Activated T-helper 1 cell treated with anti-CD3 and anti-CD28 coated beads, Interleukin-2, amount 50 U/mL, for 16 hours (primary cell): Measurements from ENCODE around the gene HEATR5A.
"Not testable (repeated sequence)": the region's sequence is repeated elsewhere in the genome, so short reads cannot be mapped to it uniquely, and the experiment has no call there.

Source experiments
- DNase-seq, 2 donors: peaks; one replicate each; pipeline ENCODE4 v3.0.0-alpha.2; 2020; ENCODE audit warnings: low read depth in 1 of 2, low spot score in 1 of 2

HEATR5A gene

DNA sequence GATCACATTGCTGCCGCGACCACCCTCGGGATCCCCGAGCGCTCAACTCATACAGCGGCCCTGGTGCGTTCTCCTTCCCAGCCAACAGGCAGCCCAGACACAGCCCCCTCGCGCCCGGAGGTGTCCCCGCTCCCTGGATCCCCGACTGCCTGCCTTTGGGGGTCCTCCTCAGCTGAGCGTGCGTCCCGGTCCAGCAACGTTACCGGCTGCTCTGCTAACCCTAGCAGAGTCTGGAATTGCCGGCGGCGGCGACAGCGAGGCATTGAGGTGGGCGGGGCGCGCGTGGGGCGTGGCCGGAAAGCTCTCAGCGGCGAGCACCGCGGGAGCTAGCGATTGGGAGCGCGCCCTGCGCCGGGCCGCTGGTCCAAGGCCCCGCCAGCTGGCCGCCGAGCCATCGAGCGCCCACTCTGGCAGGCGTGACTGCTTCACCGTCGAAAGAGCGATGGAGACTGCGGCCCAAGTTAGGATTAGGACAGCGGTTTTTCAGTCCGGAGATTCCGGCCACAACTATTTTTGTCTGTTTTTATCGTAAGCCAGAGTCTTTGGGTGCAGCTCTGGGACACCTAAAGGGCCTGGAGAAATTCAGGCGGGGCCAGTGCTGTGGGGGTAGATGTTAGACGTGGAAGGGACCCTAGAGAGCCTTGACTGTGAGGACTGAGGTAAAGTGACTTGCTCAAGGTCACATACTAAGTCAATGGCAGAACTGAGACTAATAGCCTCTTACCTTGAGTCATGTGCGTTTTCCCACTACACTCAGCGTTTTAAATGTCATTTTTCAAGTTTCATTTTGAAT, at the start of gene HEATR5A:
Gene HEATR5A, minus strand, starts transcription at position 232 of the 793 bp plus-strand sequence. CDS start 17,575 bp downstream, outside the sequence.
- peak; percentile 87 to 91 for DNase-seq

DNA sequence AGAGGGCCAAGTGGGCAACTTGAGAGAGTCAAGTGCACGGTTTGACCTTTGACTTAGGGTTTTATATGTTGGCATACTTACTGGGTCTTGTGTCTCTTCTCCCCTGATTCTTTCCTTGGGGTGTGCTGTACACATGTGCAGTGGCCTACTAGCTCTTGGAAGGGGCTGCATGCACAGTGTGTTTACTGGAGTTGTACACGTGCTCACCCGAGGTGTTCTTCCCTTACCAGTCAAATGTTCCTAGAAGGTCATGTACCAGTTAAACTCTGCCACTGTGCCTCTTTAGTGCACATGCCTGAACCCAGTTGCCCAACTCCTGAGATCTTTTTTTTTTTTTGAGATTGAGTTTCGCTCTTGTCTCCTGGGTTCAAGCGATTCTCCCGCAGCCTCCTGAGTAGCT, 46.2 kb upstream of the HEATR5A start:
- DNase-seq, result no peak

GRCh38 chr14:31465111-31465510, 44.8 kb upstream of the HEATR5A start:
- no peak for DNase-seq

DNA sequence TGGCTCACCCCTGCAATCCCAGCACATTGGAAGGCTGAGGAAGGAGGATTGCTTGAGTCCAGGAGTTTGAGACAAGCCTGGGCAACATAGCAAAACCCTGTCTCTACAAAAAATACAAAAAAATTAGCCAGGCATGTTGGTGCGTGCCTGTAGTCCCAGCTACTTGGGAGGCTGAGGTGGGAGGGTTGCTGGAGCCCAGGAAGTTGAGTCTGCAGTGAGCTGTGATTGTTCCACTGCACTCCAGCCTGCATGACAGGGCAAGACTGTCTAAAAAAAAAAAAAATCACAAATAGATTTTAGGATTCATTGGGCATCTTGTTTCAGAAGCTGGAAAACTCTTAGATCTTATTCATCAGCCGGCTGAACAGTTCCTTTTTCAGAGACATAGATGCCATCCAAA, 42.1 kb upstream of the HEATR5A start:
- DNase-seq, result not testable (repeated sequence)

- no peak for DNase-seq
Observed at GRCh38 chr14:31461545-31461944, 41.2 kb upstream of the HEATR5A start.

- DNase-seq, result no peak
Observed at GRCh38 chr14:31457665-31458659, 37.6 kb upstream of the HEATR5A start.

DNA sequence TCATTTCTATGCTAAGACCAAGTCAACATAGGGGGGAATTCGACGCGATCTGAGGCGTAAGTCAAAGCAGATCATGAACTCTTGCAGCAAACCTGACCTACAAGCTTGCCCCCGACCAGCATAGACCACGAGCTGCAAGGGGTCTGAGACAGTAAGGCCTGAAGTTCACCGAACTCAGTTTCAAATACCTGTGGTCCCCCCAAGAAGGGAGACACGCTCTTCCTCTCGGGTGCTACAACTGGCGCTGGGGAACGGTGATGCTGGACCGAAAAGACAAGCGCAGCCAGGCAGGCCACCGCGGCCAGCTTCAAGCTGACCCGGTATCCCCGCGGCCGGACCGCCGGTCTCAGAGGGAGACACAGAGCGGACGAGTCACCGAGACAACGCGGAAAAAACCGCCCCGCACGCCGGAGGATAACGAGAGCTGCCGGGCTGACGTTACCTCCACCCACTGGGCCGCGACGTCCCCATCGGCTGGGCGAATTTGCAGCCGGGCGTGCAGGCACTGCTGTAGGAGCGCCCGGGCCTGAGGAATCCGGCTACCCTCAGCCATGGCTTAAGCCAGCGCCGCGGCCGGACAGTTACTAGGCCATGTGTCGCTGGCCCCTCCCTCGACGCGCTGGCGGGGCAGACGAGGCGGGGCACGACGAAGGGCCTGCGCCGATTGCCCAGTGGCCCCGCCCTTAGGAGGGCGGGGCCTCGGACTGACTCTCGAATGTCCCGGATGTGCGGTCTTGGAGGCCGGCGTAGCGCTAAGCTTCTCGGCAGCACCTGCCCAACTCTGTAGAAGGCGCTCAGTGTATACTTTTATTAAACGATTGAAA, 36.7 kb upstream of the HEATR5A start, which contains the start of gene DTD2:
Gene DTD2, minus strand, starts transcription at position 666 of the 824 bp plus-strand sequence. Its CDS starts 113 bp downstream, at position 553.
- DNase-seq, result peak; percentile 82

- no peak for DNase-seq
Observed at GRCh38 chr14:31449971-31450610, 29.7 kb upstream of the HEATR5A start.

DNA sequence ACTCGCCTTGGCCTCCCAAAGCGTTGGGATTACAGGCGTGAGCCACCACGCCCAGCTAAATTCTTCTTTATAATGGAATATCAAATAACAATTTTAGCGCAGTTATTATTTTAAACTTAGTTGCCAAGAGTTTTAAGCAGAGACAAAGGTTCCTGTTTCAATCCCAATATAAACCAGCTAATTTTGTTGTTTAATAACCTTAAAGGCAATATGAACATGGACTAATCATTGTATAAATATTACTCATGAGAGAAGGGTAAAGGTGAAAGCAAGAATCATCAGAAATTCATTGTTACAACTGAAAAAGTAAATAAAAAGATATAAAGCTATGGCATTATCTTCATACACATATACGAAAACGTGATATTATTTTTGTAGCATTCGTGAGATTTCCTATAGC, 28.8 kb upstream of the HEATR5A start:
- no peak for DNase-seq

GRCh38 chr14:31445703-31446102, 25.4 kb upstream of the HEATR5A start:
- no peak for DNase-seq

GRCh38 chr14:31442284-31442683, 21.9 kb upstream of the HEATR5A start:
- DNase-seq, result no peak

DNA sequence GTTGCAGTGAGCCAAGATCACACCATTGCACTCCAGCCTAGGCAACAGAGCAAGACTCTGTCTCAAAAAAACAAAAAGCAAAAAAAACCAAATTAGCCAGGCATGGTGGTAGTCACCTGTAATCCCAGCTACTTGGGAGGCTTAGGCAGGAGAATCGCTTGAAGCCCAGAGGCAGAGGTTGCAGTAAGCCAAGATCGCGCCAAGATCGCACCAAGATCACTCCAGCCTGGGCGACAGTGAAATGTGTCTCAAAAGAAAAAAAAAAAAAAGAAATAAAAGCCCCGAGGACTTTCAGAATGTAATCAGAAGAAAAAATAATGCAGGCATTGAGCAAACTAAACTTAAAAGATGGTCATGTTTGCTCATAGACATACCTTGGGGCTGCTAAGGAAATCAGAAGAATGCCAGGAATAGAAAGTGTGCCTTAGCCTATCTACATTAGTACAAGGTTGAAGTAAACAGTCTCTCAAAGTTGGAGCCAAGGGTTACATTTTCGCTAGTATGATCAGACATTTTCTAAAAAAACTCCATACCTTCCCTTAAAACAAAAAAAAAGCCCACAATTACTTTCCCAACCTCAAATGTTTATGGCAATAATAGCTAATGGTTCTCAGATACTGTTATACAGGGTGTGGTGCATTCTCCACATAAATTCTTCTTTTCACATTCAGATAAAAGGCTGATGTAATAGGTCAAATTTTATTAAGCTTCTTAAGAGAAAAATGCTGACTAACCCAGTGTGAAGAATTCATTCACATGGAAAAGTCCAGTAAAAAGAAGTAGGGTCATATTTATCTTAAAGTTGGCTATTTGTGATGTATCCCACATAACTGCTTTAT, 21.1 kb upstream of the HEATR5A start:
- no peak for DNase-seq

- DNase-seq, result no peak
Observed at GRCh38 chr14:31440280-31440679, 19.9 kb upstream of the HEATR5A start.

DNA sequence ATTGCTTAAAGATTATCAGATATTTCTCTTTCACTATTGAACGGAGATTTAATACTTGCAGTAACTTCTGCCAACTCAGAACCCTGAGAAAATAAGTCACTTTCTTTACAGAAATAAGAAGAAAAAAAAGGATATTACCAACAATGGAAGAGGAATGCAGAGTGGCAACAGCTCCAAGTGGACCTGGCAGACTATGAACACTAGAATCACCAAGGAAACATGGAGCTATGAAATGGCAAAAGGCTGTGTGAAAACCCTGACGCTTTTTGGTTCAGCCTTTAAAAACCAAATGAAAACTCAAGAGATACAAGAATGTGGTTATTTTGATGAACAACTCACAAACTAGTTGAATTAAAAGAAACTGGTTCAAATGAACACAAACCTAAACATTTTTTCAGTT, 19.2 kb upstream of the HEATR5A start:
- no peak for DNase-seq

- not testable (repeated sequence) for DNase-seq
Observed at GRCh38 chr14:31437045-31437691, 16.8 kb upstream of the HEATR5A start.

- no peak for DNase-seq
Observed at GRCh38 chr14:31435276-31435675, 14.9 kb upstream of the HEATR5A start.

- no peak for DNase-seq
Observed at GRCh38 chr14:31430634-31431264, 10.4 kb upstream of the HEATR5A start.

- no peak for DNase-seq
Observed at GRCh38 chr14:31429791-31430190, 9.4 kb upstream of the HEATR5A start.

DNA sequence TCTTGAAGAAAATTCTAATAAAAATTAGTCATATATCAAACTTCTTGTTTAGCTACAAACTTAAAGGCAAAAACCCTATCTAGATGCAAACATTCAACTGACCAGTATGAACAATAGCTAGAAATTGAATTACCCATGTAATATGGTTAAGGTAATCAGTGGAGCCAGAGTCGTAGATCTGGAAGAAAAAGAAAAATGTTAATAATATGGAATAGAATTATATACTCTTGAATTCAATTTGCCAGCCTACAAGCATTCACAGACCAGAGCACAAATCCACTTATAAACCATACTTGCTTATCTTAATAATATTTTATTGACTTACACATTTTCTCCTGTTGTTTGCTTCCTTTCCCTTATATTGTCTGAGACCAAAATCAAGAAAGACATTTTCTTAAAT, 7.7 kb upstream of the HEATR5A start:
- DNase-seq, result no peak
